ENCODE data around the gene OAT.

OAT gene

DNA sequence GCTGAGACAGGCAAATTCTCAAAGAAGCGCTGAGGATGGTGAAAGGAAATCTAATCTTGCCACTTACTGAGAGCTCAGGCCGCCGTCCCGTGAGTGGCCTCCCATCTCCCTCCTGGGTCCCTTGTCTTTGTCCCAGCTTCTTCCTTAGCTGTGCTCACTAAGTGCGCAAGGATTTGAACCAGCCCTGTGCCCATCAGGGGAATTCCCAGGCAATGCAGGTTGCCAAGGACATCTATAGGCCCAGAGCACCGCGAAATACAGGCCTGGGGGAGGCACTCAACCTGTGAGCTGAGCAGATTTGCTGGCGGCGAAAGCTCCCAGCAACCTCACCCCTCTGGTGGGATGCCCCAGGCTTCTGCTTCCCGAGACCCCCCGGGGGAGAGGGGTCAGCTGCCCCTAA, 64.8 kb downstream of the OAT start:
- DNase-seq (ENCODE audit: low spot score) = no peak

DNA sequence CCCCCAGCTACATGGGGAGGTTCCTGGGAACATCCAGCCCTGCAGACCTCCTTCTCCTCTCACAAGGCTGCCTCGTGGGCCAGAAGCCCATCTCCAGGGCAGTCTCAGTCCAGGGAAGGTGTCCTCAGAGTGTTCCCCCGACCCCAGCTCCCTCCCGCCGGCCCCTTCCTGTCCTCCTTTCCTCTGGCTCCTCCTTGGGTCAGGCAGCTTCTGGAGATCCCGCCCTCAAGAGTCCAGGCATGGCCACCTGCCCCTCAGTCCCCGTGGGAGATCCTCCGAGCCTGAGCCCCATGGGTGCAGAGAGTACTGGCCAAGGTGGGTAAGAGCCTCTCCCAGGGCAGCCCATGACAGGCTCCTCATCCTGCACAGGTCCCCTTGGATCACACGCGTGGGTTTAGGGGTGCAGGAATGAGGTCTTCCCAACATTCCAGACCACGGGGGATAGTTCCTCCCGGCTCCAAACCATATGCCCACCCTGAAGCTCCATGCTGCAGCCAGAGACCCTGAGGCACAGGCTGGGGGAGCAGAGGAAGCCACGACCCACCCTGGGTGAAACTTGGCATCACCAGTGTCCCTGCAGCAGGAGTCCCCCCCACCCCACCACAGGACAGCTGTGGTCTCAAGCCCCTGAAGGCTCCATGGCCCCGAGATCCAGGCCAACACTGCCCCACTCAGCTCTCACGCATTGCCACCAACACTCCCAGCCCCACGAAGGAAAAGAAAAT, 65.5 kb downstream of the OAT start:
- no peak for DNase-seq (ENCODE audit: low spot score)

DNA sequence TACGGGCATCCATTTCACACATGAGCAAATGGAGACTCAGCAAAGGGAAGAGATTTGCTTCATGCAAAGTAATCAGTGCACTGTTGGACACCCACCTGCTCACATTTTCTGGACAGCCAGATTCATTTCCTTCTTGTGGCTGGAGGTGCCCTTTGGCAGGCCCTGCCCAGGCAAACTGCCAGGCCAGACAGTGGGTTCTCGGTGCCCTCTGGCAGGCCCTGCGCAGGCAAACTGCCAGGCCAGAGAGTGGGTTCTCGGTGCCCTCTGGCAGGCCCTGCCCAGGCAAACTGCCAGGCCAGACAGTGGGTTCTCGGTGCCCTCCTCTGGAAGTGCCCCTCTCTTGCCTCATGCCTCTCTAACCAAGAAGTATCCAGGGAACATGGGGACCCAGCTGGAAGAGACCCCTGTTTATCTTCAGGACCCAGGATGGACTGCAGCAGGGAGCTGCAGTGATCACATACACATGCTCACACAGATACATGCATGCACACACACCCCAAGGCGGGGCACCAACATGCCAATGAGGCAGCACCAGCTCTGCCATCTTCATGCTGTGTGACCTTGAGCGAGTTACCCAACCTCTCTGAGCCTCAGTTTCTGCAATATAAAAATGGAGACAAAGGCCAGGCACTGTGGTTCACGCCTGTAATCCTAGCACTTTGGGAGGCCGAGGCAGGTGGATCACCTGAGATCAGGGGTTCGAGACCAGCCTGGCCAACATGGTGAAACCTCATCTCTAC, 67.1 kb downstream of the OAT start:
- no peak for DNase-seq (ENCODE audit: low spot score)

DNA sequence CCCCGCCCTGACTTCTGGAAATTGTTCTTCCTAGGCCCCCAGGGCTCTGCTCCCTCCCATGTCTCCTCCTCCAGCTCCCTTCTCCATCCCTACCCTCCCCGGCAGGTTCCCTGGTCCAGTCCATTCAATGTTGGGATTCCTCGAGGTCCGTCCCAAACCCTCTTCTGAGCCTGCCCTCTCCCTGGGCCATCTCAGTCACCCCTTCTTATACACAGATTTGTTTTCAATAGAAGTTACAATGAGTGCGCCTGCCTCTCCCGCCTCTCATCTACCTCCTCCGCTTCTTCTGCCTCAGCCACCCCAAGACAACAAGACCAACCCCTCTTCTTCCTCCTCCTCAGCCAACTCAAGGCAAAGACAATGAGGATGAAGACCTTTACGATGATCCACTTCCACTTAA, 67.9 kb downstream of the OAT start:
- no peak for DNase-seq (ENCODE audit: low spot score)

DNA sequence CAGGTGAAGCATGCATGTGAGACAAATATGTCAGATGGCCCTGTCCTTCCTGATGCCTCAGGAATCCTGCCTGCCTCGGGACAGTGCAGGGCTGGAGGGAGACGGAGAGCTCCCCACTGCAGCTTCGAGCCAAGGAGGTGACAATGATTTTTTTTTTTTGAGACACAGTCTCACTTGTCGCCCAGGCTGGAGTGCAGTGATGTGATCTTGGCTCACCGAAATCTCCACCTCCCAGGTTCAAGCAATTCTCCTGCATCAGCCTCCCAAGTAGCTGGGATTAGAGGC, 68.8 kb downstream of the OAT start:
- no peak for DNase-seq (ENCODE audit: low spot score)

DNA sequence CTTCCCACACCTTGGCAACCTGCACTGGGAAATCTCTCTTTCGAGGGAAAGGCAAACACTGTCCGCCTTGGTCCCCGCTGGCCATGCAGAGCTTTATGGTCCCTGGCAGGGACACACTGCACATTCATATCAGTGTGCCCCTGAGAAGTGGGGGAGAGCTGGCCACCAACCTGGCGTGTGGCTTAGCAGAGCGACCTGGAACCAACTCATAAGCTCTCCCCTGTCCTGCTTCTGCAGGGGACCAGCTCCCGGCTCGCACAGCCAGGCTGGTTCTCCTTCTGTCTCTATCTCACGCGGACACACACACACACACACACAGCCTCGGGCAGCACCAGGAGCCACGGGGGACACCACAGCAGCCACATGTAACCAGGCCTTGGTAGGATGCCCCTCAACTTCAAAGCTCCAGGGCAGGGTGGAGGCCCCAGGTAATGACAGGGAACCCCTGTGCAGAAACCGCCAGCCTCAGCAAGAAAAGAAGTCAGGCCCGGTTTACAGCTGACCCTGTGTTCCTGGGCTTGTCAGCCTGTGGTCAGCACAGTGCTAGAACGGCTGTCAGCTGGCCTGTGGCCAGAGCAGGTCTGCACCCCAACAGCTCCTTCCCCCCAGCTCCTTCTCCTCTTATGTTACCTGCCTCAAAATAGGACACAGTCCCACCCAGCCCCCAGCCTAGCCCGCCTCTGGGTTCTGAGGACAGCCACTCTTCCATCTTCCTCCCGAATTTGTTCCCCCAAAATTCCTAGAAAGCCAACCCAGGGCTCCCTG, 69.3 kb downstream of the OAT start:
- DNase-seq (ENCODE audit: low spot score) = no peak

DNA sequence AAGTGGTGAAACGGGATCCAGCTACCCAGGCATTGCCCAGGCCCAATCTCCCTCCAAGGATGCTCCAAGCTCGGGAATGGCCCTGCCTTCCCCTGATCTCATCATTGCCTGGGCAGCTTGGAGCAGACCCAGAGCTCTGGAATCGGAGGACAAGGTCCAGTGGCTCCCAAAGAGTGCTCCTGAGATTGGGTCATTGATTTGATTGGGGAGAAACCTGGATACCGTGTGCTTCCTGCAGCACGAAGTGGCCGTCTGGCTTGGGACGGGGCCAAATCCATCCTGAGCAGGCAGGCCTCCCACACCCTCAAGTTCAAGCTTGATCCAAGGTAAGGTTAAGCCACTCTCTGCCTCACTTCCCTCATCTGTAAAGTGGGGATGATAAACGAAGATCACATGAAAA, 69.9 kb downstream of the OAT start:
- DNase-seq (ENCODE audit: low spot score) = no peak

DNA sequence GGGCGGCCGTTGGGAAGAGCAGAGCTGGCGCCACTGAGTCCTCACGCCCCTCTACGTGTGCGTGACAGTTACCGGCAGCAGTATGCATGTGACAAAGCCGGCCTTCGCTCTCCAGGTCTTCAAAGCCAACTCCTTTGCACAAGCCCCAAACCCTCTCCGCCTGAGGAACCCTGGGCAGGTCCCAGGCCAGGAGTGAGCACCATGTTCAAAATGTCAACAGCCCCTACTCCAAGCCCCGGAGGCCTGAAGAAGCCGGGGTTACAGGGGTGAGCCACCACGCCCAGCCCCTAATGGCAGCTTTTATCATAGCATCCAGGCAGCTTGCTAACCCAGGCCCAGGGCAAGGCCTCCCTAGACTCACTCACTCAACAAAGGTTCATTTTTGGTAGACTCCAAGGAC, 70.8 kb downstream of the OAT start:
- DNase-seq (ENCODE audit: low spot score) = peak; percentile 35

Data from NAMALWA (cell line).